ENCODE results near the gene ANK3. TPM values are rescaled to one million over a fixed set of nuclear protein-coding genes. Genes with fewer than 3 reads are reported as not detected.

The ANK3 gene
- total and polyA plus RNA-seq, 2 experiments from 2014 or later = 46.5 to 85.2 TPM

GRCh38 chr10:60148266-60148840 lies 241.3 kb downstream of the ANK3 start:
- no peak overlapping the region for H3K27ac Mint-ChIP-seq
- H3K4me1 ChIP-seq (ENCODE audit: insufficient read depth) = no peaks in the 10 kb centered on the region
- no peak for DNase-seq (ENCODE audit: low spot score)
- no peaks in the 10 kb centered on the region for H3K27me3 ChIP-seq (ENCODE audit: insufficient read depth)
- no peaks in the 10 kb centered on the region for H3K36me3 ChIP-seq (ENCODE audit: insufficient read depth)
- 0 out of 2 replicates have a peak, but pooled peaks cover 5% of the 10 kb centered on the region for H3K9me2 ChIP-seq (ENCODE audit: insufficient read depth)
- no peak overlapping the region for H3K4me2 ChIP-seq
- no peak overlapping the region for H3K27ac ChIP-seq (ENCODE audit: low read depth)
- no peaks in the 10 kb centered on the region for H4K20me1 ChIP-seq (replicated peaks; ENCODE audit: insufficient read depth)
- H2AFZ ChIP-seq = no peak overlapping the region
- no peak overlapping the region for H3K4me3 Mint-ChIP-seq
- no peaks in the 10 kb centered on the region for H3F3A ChIP-seq (replicated peaks; ENCODE audit: low read depth)
- H3K4me3 ChIP-seq = no peak overlapping the region
- H3K36me3 Mint-ChIP-seq (ENCODE audit: low read depth) = peaks cover 17% of the 10 kb centered on the region
- H3K4me1 Mint-ChIP-seq = peaks cover 4% of the 10 kb centered on the region; the same call in 1 of the 3 replicates
- H3K79me2 ChIP-seq (replicated peaks; ENCODE audit: insufficient read depth) = no peaks in the 10 kb centered on the region
- no peak for ATAC-seq
- H3K9me3 Mint-ChIP-seq = peaks cover 7% of the 10 kb centered on the region; the same call in 1 of the 3 replicates
- no peaks in the 10 kb centered on the region for H3K27me3 Mint-ChIP-seq (ENCODE audit: insufficient read depth, low read depth, poor library complexity)
- TF ChIP-seq EZH2 (IDR thresholded peaks at IDR 0.05; ENCODE audit: low read depth, unreplicated experiment) (no peak), REST (IDR thresholded peaks at IDR 0.05; ENCODE audit: unreplicated experiment) (no peak), STAT1 (IDR thresholded peaks at IDR 0.05; ENCODE audit: unreplicated experiment) (no peak), ZNF331 (CRISPR knock-in tag; IDR thresholded peaks at IDR 0.05; ENCODE audit: low read depth) (no peak), ETS1 (IDR thresholded peaks at IDR 0.05) (no peak), ZNF462 (CRISPR knock-in tag; IDR thresholded peaks at IDR 0.05) (no peak), JUNB (IDR thresholded peaks at IDR 0.05; ENCODE audit: unreplicated experiment) (no peak), CTCF (conservative IDR thresholded peaks at IDR 0.05; ENCODE audit: low read depth in 2 of 2) (no peak), CREB1 (CRISPR knock-in tag; IDR thresholded peaks at IDR 0.05; ENCODE audit: low read depth) (no peak), ZNF114 (CRISPR knock-in tag; IDR thresholded peaks at IDR 0.05) (no peak), NANOG (IDR thresholded peaks at IDR 0.05; ENCODE audit: borderline replicate concordance) (no peak), EZH2phosphoT487 (IDR thresholded peaks at IDR 0.05; ENCODE audit: unreplicated experiment) (no peak), POLR2AphosphoS5 (IDR thresholded peaks at IDR 0.05; ENCODE audit: low read depth) (no peak)

All from GM23338 (cell line).